PFSK-1 (cell line): ENCODE results near the gene SVIL.

ENCODE experiments used
- POLR2AphosphoS5 ChIP-seq: IDR thresholded peaks from 2 replicates; pipeline ENCODE4 v1.6.1; 2012; ENCODE audit warnings: low read depth, mild to moderate bottlenecking, control low read depth, low read length, moderate library complexity
- TAF1 ChIP-seq: IDR thresholded peaks from 2 replicates; pipeline ENCODE4 v1.6.1; 2012; ENCODE audit warnings: low read length, control low read depth, borderline replicate concordance; ENCODE audit not compliant: insufficient read depth
- TF ChIP-seq, protein P1 (sequence below), 2 experiments: IDR thresholded peaks; 2 replicates each; pipeline versions ENCODE4 v1.6.1 to v1.8.0; 2011 to 2012; ENCODE audit warnings: low read depth in 2 of 2, low read length in 2 of 2, control low read depth in 1 of 2, inconsistent platforms in 1 of 2, mild to moderate bottlenecking in 1 of 2, moderate library complexity in 1 of 2; ENCODE audit not compliant: insufficient read depth in 1 of 2

DNA sequence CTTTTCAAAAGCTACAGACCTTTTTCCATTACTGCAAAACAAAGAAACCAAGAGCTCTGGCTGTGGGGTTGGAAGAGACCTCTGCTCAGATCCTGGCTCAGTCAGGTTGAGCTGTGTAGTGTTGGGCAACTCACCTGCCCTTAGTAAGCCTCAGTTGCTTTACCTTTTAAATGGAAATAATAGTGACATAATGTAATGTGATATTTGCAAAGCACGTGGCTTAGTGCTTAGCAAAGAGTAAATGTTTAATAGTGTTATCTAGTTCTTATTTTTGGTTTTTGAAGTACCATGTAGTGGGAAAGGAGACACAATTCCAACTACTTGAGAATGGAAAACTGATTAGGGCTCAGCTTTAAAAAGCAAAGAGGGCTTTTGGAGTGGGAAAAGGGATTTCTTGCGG lies 100.2 kb downstream of the SVIL start:
- no peak for TF ChIP-seq POLR2AphosphoS5
- no peak for TF ChIP-seq TAF1
- TF ChIP-seq, protein P1, sequence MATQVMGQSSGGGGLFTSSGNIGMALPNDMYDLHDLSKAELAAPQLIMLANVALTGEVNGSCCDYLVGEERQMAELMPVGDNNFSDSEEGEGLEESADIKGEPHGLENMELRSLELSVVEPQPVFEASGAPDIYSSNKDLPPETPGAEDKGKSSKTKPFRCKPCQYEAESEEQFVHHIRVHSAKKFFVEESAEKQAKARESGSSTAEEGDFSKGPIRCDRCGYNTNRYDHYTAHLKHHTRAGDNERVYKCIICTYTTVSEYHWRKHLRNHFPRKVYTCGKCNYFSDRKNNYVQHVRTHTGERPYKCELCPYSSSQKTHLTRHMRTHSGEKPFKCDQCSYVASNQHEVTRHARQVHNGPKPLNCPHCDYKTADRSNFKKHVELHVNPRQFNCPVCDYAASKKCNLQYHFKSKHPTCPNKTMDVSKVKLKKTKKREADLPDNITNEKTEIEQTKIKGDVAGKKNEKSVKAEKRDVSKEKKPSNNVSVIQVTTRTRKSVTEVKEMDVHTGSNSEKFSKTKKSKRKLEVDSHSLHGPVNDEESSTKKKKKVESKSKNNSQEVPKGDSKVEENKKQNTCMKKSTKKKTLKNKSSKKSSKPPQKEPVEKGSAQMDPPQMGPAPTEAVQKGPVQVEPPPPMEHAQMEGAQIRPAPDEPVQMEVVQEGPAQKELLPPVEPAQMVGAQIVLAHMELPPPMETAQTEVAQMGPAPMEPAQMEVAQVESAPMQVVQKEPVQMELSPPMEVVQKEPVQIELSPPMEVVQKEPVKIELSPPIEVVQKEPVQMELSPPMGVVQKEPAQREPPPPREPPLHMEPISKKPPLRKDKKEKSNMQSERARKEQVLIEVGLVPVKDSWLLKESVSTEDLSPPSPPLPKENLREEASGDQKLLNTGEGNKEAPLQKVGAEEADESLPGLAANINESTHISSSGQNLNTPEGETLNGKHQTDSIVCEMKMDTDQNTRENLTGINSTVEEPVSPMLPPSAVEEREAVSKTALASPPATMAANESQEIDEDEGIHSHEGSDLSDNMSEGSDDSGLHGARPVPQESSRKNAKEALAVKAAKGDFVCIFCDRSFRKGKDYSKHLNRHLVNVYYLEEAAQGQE (IDR thresholded peaks at IDR 0.05; ENCODE audit: insufficient read depth in 1 of 2, low read depth in 2 of 2, low read length in 2 of 2): no peak
